HG03565 (cell line): ENCODE results near the gene GUCA1C.

Source experiments
- ATAC-seq: cut with Tn5 transposase; IDR thresholded peaks from one replicate; pipeline ENCODE4 v1.9.1; 2021; ENCODE audit warnings: mild to moderate bottlenecking, moderate library complexity; ENCODE audit not compliant: unreplicated experiment

The GUCA1C gene

DNA sequence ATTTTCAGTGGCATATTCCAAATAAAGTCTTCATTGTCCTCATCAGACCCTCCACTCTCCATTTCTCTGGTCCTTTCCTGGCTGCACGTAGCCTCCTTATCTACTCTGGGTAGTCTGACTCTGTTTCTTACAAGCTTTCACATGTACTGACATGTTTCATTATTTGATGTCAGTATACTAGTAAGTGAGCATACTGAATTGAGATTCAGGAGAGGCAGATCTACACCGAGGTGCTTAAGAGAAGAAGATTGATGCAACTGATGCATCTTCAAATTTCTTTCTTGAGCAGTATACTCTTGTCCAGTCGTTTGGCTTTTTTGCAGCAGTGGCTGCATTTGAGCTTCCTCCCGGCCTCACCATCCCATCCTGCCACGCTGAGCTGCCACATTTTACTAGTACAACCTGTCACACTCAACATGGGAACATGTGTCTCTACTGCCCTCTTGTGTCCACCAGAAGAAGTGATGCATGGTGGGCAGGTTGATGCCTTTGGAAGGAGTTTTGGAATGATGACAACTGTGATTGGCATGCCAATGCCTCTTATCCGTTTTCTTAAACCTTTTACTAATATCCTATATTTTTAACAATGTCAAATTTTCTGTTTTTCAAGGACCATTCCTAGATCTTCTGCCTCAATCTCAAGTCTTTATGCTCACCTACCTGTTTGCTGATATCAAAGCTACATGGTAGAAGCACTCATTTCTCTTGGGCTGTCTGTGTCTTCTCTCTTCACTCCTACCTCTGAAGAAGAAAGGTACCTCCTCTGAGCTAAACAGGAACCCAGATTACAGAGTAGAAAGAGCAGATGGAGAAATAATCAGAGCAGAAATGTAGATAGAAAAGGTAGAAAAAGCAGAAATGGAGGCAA lies 38.7 kb downstream of the GUCA1C start:
- peak; percentile 88 for ATAC-seq

DNA sequence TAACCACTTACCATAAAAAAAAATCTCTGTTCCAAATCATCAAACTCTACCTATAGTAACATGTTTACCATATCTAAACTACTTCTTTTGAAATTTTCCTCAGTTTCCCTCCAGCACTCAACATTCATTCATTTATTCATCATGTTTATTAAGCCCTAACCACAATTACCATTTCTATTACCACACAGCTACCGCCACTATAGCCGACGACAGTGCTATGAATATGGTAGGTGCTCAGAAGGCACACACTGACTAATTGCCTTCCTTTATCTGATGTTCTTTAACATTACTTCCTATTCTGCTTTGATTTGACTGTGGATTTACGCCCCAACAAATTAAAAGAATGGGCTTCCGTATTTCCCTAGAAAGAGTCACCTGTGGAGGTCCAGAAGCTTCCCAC lies 43.9 kb downstream of the GUCA1C start:
- ATAC-seq = no peak

DNA sequence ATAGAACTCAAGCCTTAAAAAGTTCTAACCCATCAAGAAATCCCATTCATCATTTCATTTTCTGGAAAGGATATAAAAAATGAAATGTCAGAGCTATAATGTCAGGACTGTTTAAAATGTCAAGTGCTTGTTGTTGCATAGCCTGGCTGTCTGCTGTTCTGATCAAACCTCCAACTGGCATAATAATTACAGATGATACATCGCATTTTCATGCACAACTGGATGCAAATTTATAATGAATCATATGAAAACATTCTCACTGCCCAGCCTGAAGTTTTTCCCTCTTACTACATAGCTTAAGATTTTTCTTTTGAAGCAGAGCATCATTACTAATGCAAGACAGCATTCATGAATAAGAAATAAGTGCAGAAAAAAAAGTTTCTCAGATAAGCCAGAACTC lies 46.5 kb downstream of the GUCA1C start:
- ATAC-seq = no peak

DNA sequence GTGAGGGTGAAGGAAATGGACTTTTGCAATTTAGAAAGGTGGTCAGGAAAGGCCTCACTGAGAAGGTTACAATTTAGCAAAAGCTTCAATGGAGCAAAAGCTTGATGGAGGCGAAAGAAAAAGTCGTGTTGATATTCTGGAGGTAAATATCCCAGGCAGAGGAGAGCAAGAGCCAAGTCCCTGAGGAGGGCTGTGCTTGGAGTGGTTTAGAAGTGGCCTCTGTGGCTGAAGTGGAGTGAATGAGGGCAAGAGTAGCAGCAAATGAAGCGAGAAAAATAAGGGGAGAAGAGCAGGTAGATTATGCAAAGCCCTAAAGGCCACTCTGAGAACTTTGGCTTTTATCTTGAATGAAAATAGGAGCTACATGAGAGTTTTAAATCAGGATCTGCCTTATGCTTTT lies 54.1 kb downstream of the GUCA1C start:
- no peak for ATAC-seq

DNA sequence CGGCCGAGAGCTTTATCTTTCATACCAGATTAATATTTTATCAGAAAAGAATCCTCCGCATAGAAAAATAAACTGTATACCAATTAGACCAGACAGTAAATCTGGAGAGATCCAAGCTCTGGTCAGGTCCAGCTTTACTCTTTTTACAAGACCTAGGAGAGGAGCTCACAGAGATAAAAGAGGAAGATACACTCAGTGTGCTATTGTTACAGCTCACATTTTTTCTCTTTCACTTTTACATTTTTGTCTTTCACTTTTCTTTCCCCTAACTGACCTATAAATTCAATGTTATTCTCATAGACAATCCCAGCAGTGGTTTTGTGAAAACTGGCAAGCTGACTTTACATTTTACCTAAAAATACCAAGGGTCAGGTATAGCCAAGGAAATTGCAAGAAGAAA lies 55.8 kb downstream of the GUCA1C start:
- ATAC-seq = no peak

- ATAC-seq = no peak
Observed at GRCh38 chr3:108894981-108895380, 58.7 kb downstream of the GUCA1C start.

DNA sequence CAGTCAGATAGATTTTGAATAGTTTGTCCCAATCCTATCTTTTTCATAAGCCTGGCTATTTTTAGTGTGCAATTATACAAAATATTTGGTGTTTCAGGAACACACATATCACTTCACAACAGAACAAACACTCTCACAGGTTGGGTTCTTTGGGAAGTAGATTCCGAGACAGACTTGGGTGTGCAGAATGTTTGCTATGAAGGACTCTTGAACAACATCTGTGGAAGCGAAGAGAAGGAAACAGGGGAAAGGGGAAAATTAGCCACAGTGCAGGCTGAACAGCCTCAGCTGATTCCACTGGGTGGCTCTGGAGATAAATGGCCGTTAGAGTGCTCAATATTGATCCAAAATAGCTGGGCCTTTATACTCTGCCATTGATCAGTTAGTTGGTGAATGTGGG lies 61.8 kb downstream of the GUCA1C start:
- ATAC-seq = no peak

GRCh38 chr3:108887777-108888176 lies 65.9 kb downstream of the GUCA1C start:
- ATAC-seq = no peak

- ATAC-seq = no peak
Observed at GRCh38 chr3:108887121-108887520, 66.6 kb downstream of the GUCA1C start.

GRCh38 chr3:108883373-108883772 lies 70.3 kb downstream of the GUCA1C start:
- no peak for ATAC-seq

DNA sequence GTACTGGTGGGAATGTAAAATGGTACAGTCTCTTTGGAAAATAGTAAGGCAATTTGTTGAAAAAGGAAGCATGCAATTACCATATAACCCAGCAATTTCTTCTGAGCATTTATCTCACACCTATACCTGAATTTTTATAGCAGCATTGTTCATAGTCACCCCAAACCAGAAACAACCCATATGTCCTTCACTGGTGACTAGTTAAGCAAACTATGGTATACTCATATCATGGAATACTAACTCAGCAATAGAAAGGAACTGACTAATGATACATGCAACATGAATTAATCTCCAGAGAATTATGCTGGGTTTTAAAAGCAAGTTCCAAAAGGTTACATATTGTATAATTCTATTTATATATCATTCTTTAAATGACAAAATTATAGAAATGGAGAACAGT lies 70.9 kb downstream of the GUCA1C start:
- ATAC-seq = no peak

DNA sequence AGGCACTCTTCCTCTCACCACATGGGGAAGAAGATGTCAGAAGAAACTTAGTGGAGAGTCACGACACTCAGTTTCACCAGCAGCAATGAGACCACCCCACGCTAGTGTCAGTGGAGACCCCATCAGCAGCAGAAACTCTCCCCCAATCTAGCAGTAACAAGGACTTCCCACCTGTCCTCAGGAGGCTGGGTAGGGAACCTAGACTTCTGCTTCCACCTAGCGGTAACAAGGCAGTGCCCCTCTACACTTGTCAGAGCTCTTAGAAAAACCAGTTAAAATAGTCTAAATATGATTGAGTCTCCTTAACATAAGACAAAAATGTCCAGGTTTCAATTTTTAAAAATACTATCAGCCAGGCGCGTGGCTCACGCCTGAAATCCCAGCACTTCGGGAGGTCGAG lies 73.8 kb downstream of the GUCA1C start:
- ATAC-seq = no peak

DNA sequence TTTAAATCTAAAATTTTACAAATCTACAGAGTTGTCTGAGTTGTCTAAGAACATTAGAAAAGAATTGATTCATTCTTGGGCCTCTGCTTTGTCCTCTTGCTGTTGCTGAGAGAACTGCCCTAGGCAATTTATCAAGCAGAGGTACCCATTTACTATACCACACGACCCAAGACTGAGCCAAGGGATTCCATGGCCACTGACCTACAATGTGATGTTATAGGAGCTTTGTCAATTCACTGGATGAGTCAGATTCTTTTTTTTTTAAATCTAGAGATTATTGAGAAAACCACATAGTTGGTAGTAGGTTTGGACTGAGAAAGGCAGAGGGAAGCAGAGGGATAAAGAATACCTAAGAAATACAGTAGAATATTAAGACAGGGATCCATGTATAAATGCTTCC lies 75.8 kb downstream of the GUCA1C start:
- ATAC-seq = no peak

- no peak for ATAC-seq
Observed at GRCh38 chr3:108863799-108864135, 89.9 kb downstream of the GUCA1C start.

- ATAC-seq = peak; percentile 84
Observed at GRCh38 chr3:108862865-108863798, 90.5 kb downstream of the GUCA1C start.

GRCh38 chr3:108861401-108861800 lies 92.3 kb downstream of the GUCA1C start:
- no peak for ATAC-seq
